Esophagus squamous epithelium (tissue), 5 donors: ENCODE results near the gene TBL1X. TPM values are rescaled to one million over a fixed set of nuclear protein-coding genes. Genes with fewer than 3 reads are reported as not detected.

Experiments
- DNase-seq: peaks from one replicate; lab custom pipeline; 2025; lab: John Stamatoyannopoulos, UW
- H3K27ac ChIP-seq, 4 donors: fragments of 200-600 bp; sonication (generic); one replicate each; pipeline ENCODE4 v1.5.1; 2016 to 2019; ENCODE audit warnings: mild to moderate bottlenecking in 1 of 4
- H3K27me3 ChIP-seq, 4 donors: fragments of 200-600 bp; sonication (generic); 1 replicate in 3 of 4; 2 replicates in 1 of 4; pipeline versions ENCODE4 v1.5.1 to v1.6.0; 2017 to 2021; ENCODE audit warnings: antibody characterized with exemption in 1 of 4
- H3K36me3 ChIP-seq, 3 donors: fragments of 200-600 bp; sonication (generic); one replicate each; pipeline ENCODE4 v1.5.1; 2016 to 2019
- H3K4me1 ChIP-seq, 3 donors: fragments of 200-600 bp; sonication (generic); one replicate each; pipeline ENCODE4 v1.5.1; 2017 to 2019
- H3K4me3 ChIP-seq, 4 donors: fragments of 200-600 bp; sonication (generic); 1 replicate in 3 of 4; 2 replicates in 1 of 4; pipeline ENCODE4 v1.5.1; 2016 to 2019; ENCODE audit warnings: mild to moderate bottlenecking in 2 of 4, moderate library complexity in 1 of 4
- H3K9me3 ChIP-seq, 3 donors: fragments of 200-600 bp; sonication (generic); one replicate each; pipeline ENCODE4 v1.5.1; 2016 to 2019
- POLR2A ChIP-seq, 4 donors: fragments of 450-650 bp; IDR thresholded peaks; one replicate each; pipeline ENCODE4 v1.6.1; 2017; ENCODE audit warnings: antibody characterized with exemption in 4 of 4, mild to moderate bottlenecking in 4 of 4, moderate library complexity in 3 of 4
- WGBS, 2 donors: methylation state at CpG; one replicate each; pipeline ENCODE4 v1.1.5; 2018; 5-methylcytosine and 5-hydroxymethylcytosine counted together
- intact Hi-C: fragments of 100-400 bp; cut with DNase I; formaldehyde crosslinking; loops from one replicate; pipeline ENCODE4 v1.15.0; 2022
- total RNA-seq, 4 donors: library from RNA; depleted of rRNA; stranded (reverse); fragments of >200 nt; gene quantifications; one replicate each; pipeline ENCODE4 v1.1.0, GENCODE V29; 2016
- TF ChIP-seq, protein P1 (sequence below), 6 experiments: fragments of 450-650 bp in 4 of 6; fragments of 200-600 bp in 2 of 6; sonication (generic) in 2 of 6; IDR thresholded peaks; one replicate each; pipeline ENCODE4 v1.5.1; 2016 to 2019; ENCODE audit warnings: antibody characterized with exemption in 6 of 6, mild to moderate bottlenecking in 4 of 6, moderate library complexity in 4 of 6
- donor health status: DM: yes; HTN: yes; CAD: no.

The TBL1X gene
- total RNA-seq, 4 donors from 2014 or later, result 17.5 to 24.2 (median 21.8) TPM

GRCh38 chrX:9519546-9520216, 54.8 kb downstream of the TBL1X start:
- WGBS, 2 donors, result 64 to 66% methylated on average over 4 to 8 of the region's 8 CpGs
- Histone ChIP-seq H3K4me1 (peaks cover 0 to 8% (median 0%) of the 10 kb centered on the region in 3 donors), H3K9me3 (no peaks in the 10 kb centered on the region), H3K4me3 (no peak overlapping the region), H3K27me3 (no peaks in the 10 kb centered on the region), H3K36me3 (no peaks in the 10 kb centered on the region), H3K27ac (no peak overlapping the region)
- no peak for DNase-seq
- no peak for TF ChIP-seq POLR2A (IDR thresholded peaks at IDR 0.05)
- TF ChIP-seq, protein P1, sequence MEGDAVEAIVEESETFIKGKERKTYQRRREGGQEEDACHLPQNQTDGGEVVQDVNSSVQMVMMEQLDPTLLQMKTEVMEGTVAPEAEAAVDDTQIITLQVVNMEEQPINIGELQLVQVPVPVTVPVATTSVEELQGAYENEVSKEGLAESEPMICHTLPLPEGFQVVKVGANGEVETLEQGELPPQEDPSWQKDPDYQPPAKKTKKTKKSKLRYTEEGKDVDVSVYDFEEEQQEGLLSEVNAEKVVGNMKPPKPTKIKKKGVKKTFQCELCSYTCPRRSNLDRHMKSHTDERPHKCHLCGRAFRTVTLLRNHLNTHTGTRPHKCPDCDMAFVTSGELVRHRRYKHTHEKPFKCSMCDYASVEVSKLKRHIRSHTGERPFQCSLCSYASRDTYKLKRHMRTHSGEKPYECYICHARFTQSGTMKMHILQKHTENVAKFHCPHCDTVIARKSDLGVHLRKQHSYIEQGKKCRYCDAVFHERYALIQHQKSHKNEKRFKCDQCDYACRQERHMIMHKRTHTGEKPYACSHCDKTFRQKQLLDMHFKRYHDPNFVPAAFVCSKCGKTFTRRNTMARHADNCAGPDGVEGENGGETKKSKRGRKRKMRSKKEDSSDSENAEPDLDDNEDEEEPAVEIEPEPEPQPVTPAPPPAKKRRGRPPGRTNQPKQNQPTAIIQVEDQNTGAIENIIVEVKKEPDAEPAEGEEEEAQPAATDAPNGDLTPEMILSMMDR (IDR thresholded peaks at IDR 0.05), result no peak
- intact Hi-C loops, result no loop called here

DNA sequence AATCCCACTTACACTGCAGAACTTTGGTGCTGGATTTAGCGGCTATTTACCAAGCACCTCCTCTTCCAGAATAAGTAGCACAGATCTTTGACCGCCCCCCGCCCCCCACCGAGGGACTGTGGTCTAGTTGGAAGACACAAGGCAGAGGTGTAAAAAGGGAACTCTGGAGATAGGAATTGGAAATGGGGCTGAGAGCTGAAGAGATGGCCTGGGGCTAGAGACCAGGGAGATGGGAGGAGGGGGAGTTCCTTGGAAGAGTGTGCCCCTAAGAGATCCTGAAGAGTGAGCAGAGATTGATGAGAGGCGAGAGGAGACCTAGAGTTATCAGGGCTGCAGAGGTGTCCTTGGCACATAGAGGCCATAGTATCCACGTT, 55.3 kb downstream of the TBL1X start:
- TF ChIP-seq, protein P1 (IDR thresholded peaks at IDR 0.05), result no peak
- TF ChIP-seq POLR2A (IDR thresholded peaks at IDR 0.05), result no peak
- Histone ChIP-seq H3K4me3 (no peak overlapping the region), H3K36me3 (no peaks in the 10 kb centered on the region), H3K9me3 (no peaks in the 10 kb centered on the region), H3K27ac (no peak overlapping the region), H3K27me3 (no peaks in the 10 kb centered on the region), H3K4me1 (peaks cover 0 to 8% (median 0%) of the 10 kb centered on the region in 3 donors)
- WGBS, 2 donors, result 72 to 87% methylated on average over 3 to 6 of the region's 6 CpGs
- intact Hi-C loops, result no loop called here
- DNase-seq, result no peak

DNA sequence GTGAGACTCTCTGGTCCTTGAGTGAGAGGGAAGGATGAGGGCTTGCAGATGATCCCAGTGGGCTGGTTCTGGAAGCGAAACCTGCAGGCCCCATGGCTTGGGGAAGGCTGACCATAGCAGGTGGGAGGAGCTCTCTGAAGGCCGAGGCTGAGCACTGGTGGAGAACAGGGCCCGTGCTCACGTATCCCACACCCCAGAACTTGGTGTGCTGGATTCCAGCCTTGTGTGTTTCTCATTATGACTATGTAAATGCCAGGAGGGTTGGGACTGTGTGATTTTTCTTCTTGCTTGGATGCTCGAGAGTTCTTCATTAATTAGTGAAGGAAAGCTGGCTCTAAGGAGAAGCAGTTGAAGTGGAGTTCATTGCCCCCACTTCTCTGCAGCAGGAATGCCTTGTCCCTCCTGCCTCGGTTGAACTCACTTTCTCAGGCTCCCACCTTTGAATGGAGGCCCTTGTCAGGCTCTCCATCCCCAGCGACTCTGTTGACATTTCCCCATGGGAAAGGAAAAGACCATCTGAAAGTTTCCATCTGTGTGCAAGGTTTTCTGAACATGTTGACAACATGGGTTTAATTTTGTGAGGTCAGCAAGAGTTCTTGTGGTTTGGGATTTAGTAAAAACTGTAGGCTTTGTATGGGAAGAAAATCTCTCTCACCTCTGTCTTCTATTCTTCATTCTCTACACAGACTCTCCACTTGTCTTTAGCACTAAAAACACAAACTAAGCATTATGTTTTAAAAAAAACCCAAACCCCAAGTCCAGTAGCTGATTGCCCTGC, 57.7 kb downstream of the TBL1X start:
- WGBS, 2 donors, result 68 to 78% methylated on average over 4 to 7 of the region's 7 CpGs
- no peak for DNase-seq
- no peaks in the 10 kb centered on the region for H3K9me3 ChIP-seq
- no peaks in the 10 kb centered on the region for H3K36me3 ChIP-seq
- H3K4me1 ChIP-seq, result peaks cover 0 to 8% (median 0%) of the 10 kb centered on the region in 3 donors
- intact Hi-C loops, result no loop called here
- TF ChIP-seq POLR2A (IDR thresholded peaks at IDR 0.05), result no peak
- TF ChIP-seq, protein P1 (IDR thresholded peaks at IDR 0.05), result no peak
- no peak overlapping the region for H3K4me3 ChIP-seq
- no peaks in the 10 kb centered on the region for H3K27me3 ChIP-seq
- no peak overlapping the region for H3K27ac ChIP-seq

DNA sequence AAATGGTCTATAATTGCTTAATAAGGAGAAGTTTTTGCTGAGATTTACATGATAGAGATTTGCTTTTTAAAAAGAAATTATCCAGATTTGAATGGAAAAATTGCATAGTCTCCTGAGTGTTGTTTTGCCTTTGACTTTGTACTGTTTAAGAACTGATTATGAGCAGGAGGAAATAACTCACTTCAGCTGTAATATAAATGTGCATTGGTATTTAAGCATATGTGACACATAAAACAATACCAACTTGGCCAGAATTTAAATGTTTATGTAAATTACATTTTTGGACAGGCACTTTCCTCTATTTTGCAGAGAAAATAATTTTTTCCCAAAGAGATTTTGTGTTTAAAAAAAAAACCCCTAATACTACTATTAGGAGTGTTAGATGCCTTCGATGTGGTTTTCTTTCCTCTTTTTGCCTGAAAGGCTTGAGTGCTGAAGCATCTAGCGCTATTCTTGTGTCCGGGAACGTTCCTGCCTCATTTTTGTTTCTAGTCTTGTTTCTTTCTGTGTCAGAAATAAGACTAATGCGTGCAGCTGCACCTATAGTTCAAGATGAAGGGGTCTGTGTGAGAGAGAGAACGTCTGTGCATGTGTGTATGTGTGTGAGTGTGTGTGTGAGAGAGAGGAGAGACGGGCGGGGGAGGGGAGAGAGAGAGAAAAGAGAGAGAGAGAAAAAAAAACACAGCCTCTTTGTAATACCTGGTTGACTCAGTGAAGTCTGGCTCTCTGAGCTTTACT, 60.8 kb downstream of the TBL1X start:
- WGBS, 2 donors, result 52 to 64% methylated on average over 6 to 8 of the region's 8 CpGs
- no peak for DNase-seq
- no peak overlapping the region for H3K4me3 ChIP-seq
- no peaks in the 10 kb centered on the region for H3K9me3 ChIP-seq
- no peak overlapping the region for H3K27ac ChIP-seq
- no peaks in the 10 kb centered on the region for H3K27me3 ChIP-seq
- TF ChIP-seq, protein P1 (IDR thresholded peaks at IDR 0.05), result no peak
- TF ChIP-seq POLR2A (IDR thresholded peaks at IDR 0.05), result no peak
- intact Hi-C loops, result no loop called here
- H3K36me3 ChIP-seq, result no peaks in the 10 kb centered on the region
- H3K4me1 ChIP-seq, result peaks cover 0 to 5% (median 0%) of the 10 kb centered on the region in 3 donors
